WTC11 (cell line): ENCODE measurements around the gene GALNT5. TPM values are rescaled to one million over a fixed set of nuclear protein-coding genes. Genes with fewer than 3 reads are reported as not detected.

ENCODE experiments used
- ATAC-seq: fragments of 200-7000 bp; cut with Tn5 transposase; 2 replicates; pipeline ENCODE4 v1.10.0; 2021; ENCODE audit warnings: mild to moderate bottlenecking, moderate library complexity
- CTCF ChIA-PET: fragments of 300-600 bp; sonication (Branson Sonifier 250); formaldehyde crosslinking; loops from one replicate; lab custom pipeline; 2021; ENCODE audit warnings: antibody characterized with exemption; lab: Charles Lee
- POLR2A ChIA-PET: fragments of 350-600 bp; sonication (Branson Sonifier 250); formaldehyde crosslinking; loops from one replicate; lab custom pipeline; 2021; ENCODE audit warnings: antibody characterized with exemption; lab: Charles Lee
- DNase-seq: peaks from one replicate; pipeline ENCODE4 v3.0.0; 2021; ENCODE audit warnings: low spot score
- H3K27ac Mint-ChIP-seq: 2 replicates; pipeline ENCODE4 v1.8.0; 2021; ENCODE audit warnings: mixed read lengths
- H3K27me3 Mint-ChIP-seq: 2 replicates; pipeline ENCODE4 v1.8.0; 2021; ENCODE audit warnings: low read depth, mild to moderate bottlenecking, moderate library complexity, mixed read lengths
- H3K36me3 Mint-ChIP-seq: 2 replicates; pipeline ENCODE4 v1.8.0; 2021; ENCODE audit warnings: mixed read lengths
- H3K4me1 Mint-ChIP-seq: 2 replicates; pipeline ENCODE4 v1.8.0; 2022; ENCODE audit warnings: mixed read lengths
- H3K4me3 Mint-ChIP-seq: 2 replicates; pipeline ENCODE4 v1.8.0; 2021; ENCODE audit warnings: mild to moderate bottlenecking, moderate library complexity, mixed read lengths
- H3K9me3 Mint-ChIP-seq: 2 replicates; pipeline ENCODE4 v1.8.0; 2021; ENCODE audit warnings: mixed read lengths
- AFF4 ChIP-seq: sonication (generic); formaldehyde crosslinking; IDR thresholded peaks from 2 replicates; pipeline ENCODE4 v1.8.1; 2023; ENCODE audit warnings: mild to moderate bottlenecking, missing genetic modification reagents, borderline replicate concordance
- ETV6 ChIP-seq: sonication (generic); formaldehyde crosslinking; IDR thresholded peaks from 2 replicates; pipeline ENCODE4 v1.8.1; 2022; ENCODE audit warnings: mild to moderate bottlenecking, missing genetic modification reagents
- GRHL2 ChIP-seq: fragments of 250-450 bp; sonication (Bioruptor Pico); IDR thresholded peaks from 2 replicates; pipeline ENCODE4 v1.8.0; 2022; ENCODE audit warnings: mild to moderate bottlenecking, moderate library complexity; ENCODE audit not compliant: insufficient replicate concordance, severe bottlenecking
- MAX ChIP-seq: sonication (generic); formaldehyde crosslinking; IDR thresholded peaks from 2 replicates; pipeline ENCODE4 v1.8.0; 2022; ENCODE audit warnings: mild to moderate bottlenecking, missing genetic modification reagents
- NFYB ChIP-seq: sonication (generic); formaldehyde crosslinking; conservative IDR thresholded peaks from 2 replicates; pipeline ENCODE4 v1.8.0; 2022; ENCODE audit warnings: low read depth, missing genetic modification reagents
- NR3C1 ChIP-seq: sonication (generic); formaldehyde crosslinking; conservative IDR thresholded peaks from 2 replicates; pipeline ENCODE4 v1.8.1; 2023; ENCODE audit warnings: low read depth, mild to moderate bottlenecking, missing genetic modification reagents
- RORB ChIP-seq: fragments of 250-450 bp; sonication (Bioruptor Pico); IDR thresholded peaks from 2 replicates; pipeline ENCODE4 v1.9.0; 2021; ENCODE audit warnings: mild to moderate bottlenecking
- SP1 ChIP-seq: sonication (generic); formaldehyde crosslinking; conservative IDR thresholded peaks from 2 replicates; pipeline ENCODE4 v1.8.1; 2022; ENCODE audit warnings: missing genetic modification reagents
- STAT6 ChIP-seq: sonication (generic); formaldehyde crosslinking; conservative IDR thresholded peaks from 2 replicates; pipeline ENCODE4 v1.8.1; 2023; ENCODE audit warnings: mild to moderate bottlenecking, low read depth, missing genetic modification reagents, moderate library complexity
- TP53 ChIP-seq: sonication (generic); formaldehyde crosslinking; IDR thresholded peaks from 2 replicates; pipeline ENCODE4 v1.8.1; 2023; ENCODE audit warnings: mild to moderate bottlenecking, missing genetic modification reagents
- ZBTB21 ChIP-seq: sonication (generic); formaldehyde crosslinking; IDR thresholded peaks from 2 replicates; pipeline ENCODE4 v1.8.1; 2023; ENCODE audit warnings: mild to moderate bottlenecking, missing genetic modification reagents, borderline replicate concordance
- ZNF138 ChIP-seq: sonication (generic); formaldehyde crosslinking; conservative IDR thresholded peaks from 2 replicates; pipeline ENCODE4 v1.8.1; 2022; ENCODE audit warnings: mild to moderate bottlenecking, moderate library complexity, missing genetic modification reagents
- ZNF232 ChIP-seq: sonication (generic); formaldehyde crosslinking; IDR thresholded peaks from 2 replicates; pipeline ENCODE4 v1.8.0; 2022; ENCODE audit warnings: mild to moderate bottlenecking, missing genetic modification reagents
- ZNF532 ChIP-seq: fragments of 250-450 bp; sonication (Bioruptor Pico); IDR thresholded peaks from 2 replicates; pipeline ENCODE4 v1.9.0; 2021; ENCODE audit warnings: mild to moderate bottlenecking, borderline replicate concordance
- total RNA-seq: library from RNA; stranded (reverse); gene quantifications from 3 replicates; pipeline ENCODE4 v1.2.3, GENCODE V29; 2021

The GALNT5 gene
- total RNA-seq, 1 experiment from 2014 or later = 0.17 TPM

- no peak for TF ChIP-seq ZNF532 (CRISPR knock-in tag)
- TF ChIP-seq ZNF138 (CRISPR knock-in tag) = no peak
Measured at GRCh38 chr2:157291018-157291417, 33.5 kb downstream of the GALNT5 start (continued).

- no peak for DNase-seq
- Mint-ChIP-seq H3K36me3 (no peaks in the 10 kb centered on the region), H3K27ac (no peak overlapping the region), H3K4me1 (peaks cover 8% of the 10 kb centered on the region), H3K9me3 (no peaks in the 10 kb centered on the region), H3K4me3 (no peak overlapping the region), H3K27me3 (no peaks in the 10 kb centered on the region)
- CTCF ChIA-PET = interaction anchor here (1.6 kb wide), 1 partner anchor 10 kb away, joined by 8 read pairs; no protein-coding TSS in a partner anchor
- TF ChIP-seq ZNF232 (CRISPR knock-in tag) (no peak), GRHL2 (CRISPR knock-in tag) (no peak), MAX (CRISPR knock-in tag) (no peak), RORB (CRISPR knock-in tag) (no peak), ETV6 (CRISPR knock-in tag) (no peak), TP53 (CRISPR knock-in tag) (no peak), NFYB (CRISPR knock-in tag) (no peak), STAT6 (CRISPR knock-in tag) (no peak), ZBTB21 (CRISPR knock-in tag) (no peak), SP1 (no peak)
- ATAC-seq = no peak
- POLR2A ChIA-PET = no interaction called here
Measured at GRCh38 chr2:157292853-157293252, 35.3 kb downstream of the GALNT5 start.

- H3K27ac Mint-ChIP-seq = no peak overlapping the region
- no peak for ATAC-seq
- H3K4me1 Mint-ChIP-seq = peaks cover 12% of the 10 kb centered on the region
- no peak for TF ChIP-seq ETV6 (CRISPR knock-in tag)
- TF ChIP-seq NR3C1 (CRISPR knock-in tag) = no peak
- TF ChIP-seq AFF4 (CRISPR knock-in tag) = no peak
- TF ChIP-seq, all 79 proteins: peak for 0
- H3K4me3 Mint-ChIP-seq = no peak overlapping the region
- DNase-seq = no peak
- H3K36me3 Mint-ChIP-seq = no peaks in the 10 kb centered on the region
- ChIA-PET CTCF (no interaction called here), POLR2A (no interaction called here)
- H3K27me3 Mint-ChIP-seq = peaks cover 4% of the 10 kb centered on the region
- H3K9me3 Mint-ChIP-seq = no peaks in the 10 kb centered on the region
Measured at GRCh38 chr2:157296490-157296889, 39.0 kb downstream of the GALNT5 start.
